GM23338 (cell line): Measurements from ENCODE around the gene SKA1.

Experiments used
- CREB1 ChIP-seq: fragments of 250-450 bp; sonication (Bioruptor Pico); IDR thresholded peaks from 2 replicates; pipeline ENCODE4 v1.5.0; 2020; ENCODE audit warnings: low read depth, mild to moderate bottlenecking, moderate library complexity
- EZH2 ChIP-seq: fragments of 200-600 bp; sonication (generic); IDR thresholded peaks from one replicate; pipeline ENCODE4 v1.8.0; 2017; ENCODE audit warnings: antibody characterized with exemption, mild to moderate bottlenecking, low read depth; ENCODE audit not compliant: unreplicated experiment
- EZH2phosphoT487 ChIP-seq: fragments of 200-600 bp; sonication (generic); IDR thresholded peaks from one replicate; pipeline ENCODE4 v1.8.1; 2018; ENCODE audit warnings: antibody characterized with exemption; ENCODE audit not compliant: unreplicated experiment
- JUNB ChIP-seq: IDR thresholded peaks from one replicate; pipeline ENCODE4 v1.6.1; 2016; ENCODE audit warnings: antibody characterized with exemption; ENCODE audit not compliant: unreplicated experiment
- NANOG ChIP-seq: IDR thresholded peaks from 2 replicates; pipeline ENCODE4 v1.6.1; 2016; ENCODE audit warnings: antibody characterized with exemption, borderline replicate concordance
- POLR2AphosphoS5 ChIP-seq: IDR thresholded peaks from 2 replicates; pipeline ENCODE4 v1.6.1; 2016; ENCODE audit warnings: antibody characterized with exemption, low read depth
- STAT1 ChIP-seq: IDR thresholded peaks from one replicate; pipeline ENCODE4 v1.6.1; 2016; ENCODE audit warnings: antibody characterized with exemption; ENCODE audit not compliant: unreplicated experiment
- ZNF114 ChIP-seq: fragments of 250-450 bp; sonication (Bioruptor Pico); IDR thresholded peaks from 2 replicates; pipeline ENCODE4 v1.5.0; 2020; ENCODE audit warnings: mild to moderate bottlenecking, moderate library complexity
- ZNF331 ChIP-seq: fragments of 250-450 bp; sonication (Bioruptor Pico); IDR thresholded peaks from 2 replicates; pipeline ENCODE4 v1.5.0; 2020; ENCODE audit warnings: low read depth, mild to moderate bottlenecking, moderate library complexity
- ZNF462 ChIP-seq: fragments of 250-450 bp; sonication (Bioruptor Pico); IDR thresholded peaks from 2 replicates; pipeline ENCODE4 v1.5.0; 2020; ENCODE audit warnings: mild to moderate bottlenecking, moderate library complexity
- TF ChIP-seq, protein P1 (sequence below): IDR thresholded peaks from one replicate; pipeline ENCODE4 v1.6.1; 2018; ENCODE audit warnings: antibody characterized with exemption; ENCODE audit not compliant: unreplicated experiment
- TF ChIP-seq, protein P2 (sequence below), 2 experiments: fragments of 200-600 bp in 1 of 2; sonication (generic) in 1 of 2; conservative IDR thresholded peaks; 2 replicates each; pipeline versions ENCODE4 v1.5.1 to v1.6.1; 2016 to 2017; ENCODE audit warnings: antibody characterized with exemption in 2 of 2, low read depth in 2 of 2, mild to moderate bottlenecking in 2 of 2, moderate library complexity in 1 of 2
- TF ChIP-seq, protein P3 (sequence below): IDR thresholded peaks from 2 replicates; pipeline ENCODE4 v1.6.1; 2016; ENCODE audit warnings: antibody characterized with exemption

DNA sequence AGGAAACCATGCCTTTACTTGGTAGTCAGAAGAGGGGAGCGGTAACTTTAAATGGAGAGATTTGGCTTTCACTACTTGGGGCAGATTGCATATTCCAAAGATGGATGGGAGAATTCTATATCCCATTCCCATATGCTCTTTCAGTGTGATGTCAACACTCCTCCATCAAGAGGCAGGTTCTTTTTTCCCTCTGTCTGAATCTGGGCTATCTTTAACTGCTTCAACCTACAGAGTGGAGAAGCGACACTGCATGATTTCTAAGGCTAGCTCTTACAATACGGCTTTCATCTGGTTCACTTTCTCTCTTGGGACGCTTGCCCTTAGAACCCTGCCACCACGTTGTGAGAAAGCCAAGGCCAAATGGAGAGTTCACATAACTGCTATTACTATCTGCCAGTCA, 34.4 kb downstream of the SKA1 start:
- no peak for TF ChIP-seq EZH2phosphoT487
- TF ChIP-seq POLR2AphosphoS5: no peak
- TF ChIP-seq, protein P1, sequence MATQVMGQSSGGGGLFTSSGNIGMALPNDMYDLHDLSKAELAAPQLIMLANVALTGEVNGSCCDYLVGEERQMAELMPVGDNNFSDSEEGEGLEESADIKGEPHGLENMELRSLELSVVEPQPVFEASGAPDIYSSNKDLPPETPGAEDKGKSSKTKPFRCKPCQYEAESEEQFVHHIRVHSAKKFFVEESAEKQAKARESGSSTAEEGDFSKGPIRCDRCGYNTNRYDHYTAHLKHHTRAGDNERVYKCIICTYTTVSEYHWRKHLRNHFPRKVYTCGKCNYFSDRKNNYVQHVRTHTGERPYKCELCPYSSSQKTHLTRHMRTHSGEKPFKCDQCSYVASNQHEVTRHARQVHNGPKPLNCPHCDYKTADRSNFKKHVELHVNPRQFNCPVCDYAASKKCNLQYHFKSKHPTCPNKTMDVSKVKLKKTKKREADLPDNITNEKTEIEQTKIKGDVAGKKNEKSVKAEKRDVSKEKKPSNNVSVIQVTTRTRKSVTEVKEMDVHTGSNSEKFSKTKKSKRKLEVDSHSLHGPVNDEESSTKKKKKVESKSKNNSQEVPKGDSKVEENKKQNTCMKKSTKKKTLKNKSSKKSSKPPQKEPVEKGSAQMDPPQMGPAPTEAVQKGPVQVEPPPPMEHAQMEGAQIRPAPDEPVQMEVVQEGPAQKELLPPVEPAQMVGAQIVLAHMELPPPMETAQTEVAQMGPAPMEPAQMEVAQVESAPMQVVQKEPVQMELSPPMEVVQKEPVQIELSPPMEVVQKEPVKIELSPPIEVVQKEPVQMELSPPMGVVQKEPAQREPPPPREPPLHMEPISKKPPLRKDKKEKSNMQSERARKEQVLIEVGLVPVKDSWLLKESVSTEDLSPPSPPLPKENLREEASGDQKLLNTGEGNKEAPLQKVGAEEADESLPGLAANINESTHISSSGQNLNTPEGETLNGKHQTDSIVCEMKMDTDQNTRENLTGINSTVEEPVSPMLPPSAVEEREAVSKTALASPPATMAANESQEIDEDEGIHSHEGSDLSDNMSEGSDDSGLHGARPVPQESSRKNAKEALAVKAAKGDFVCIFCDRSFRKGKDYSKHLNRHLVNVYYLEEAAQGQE: no peak
- TF ChIP-seq, protein P2, sequence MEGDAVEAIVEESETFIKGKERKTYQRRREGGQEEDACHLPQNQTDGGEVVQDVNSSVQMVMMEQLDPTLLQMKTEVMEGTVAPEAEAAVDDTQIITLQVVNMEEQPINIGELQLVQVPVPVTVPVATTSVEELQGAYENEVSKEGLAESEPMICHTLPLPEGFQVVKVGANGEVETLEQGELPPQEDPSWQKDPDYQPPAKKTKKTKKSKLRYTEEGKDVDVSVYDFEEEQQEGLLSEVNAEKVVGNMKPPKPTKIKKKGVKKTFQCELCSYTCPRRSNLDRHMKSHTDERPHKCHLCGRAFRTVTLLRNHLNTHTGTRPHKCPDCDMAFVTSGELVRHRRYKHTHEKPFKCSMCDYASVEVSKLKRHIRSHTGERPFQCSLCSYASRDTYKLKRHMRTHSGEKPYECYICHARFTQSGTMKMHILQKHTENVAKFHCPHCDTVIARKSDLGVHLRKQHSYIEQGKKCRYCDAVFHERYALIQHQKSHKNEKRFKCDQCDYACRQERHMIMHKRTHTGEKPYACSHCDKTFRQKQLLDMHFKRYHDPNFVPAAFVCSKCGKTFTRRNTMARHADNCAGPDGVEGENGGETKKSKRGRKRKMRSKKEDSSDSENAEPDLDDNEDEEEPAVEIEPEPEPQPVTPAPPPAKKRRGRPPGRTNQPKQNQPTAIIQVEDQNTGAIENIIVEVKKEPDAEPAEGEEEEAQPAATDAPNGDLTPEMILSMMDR (conservative IDR thresholded peaks at IDR 0.05; ENCODE audit: low read depth in 2 of 2): no peak
- TF ChIP-seq EZH2: no peak
- TF ChIP-seq CREB1: no peak
- no peak for TF ChIP-seq NANOG
- TF ChIP-seq JUNB: no peak
- TF ChIP-seq, protein P3, sequence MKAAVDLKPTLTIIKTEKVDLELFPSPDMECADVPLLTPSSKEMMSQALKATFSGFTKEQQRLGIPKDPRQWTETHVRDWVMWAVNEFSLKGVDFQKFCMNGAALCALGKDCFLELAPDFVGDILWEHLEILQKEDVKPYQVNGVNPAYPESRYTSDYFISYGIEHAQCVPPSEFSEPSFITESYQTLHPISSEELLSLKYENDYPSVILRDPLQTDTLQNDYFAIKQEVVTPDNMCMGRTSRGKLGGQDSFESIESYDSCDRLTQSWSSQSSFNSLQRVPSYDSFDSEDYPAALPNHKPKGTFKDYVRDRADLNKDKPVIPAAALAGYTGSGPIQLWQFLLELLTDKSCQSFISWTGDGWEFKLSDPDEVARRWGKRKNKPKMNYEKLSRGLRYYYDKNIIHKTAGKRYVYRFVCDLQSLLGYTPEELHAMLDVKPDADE: no peak
- TF ChIP-seq STAT1: no peak
- TF ChIP-seq ZNF114 (CRISPR knock-in tag): no peak
- no peak for TF ChIP-seq ZNF331
- no peak for TF ChIP-seq ZNF462 (CRISPR knock-in tag)
